HG03575 (cell line): ENCODE data around the gene RDM1.
"Not testable (repeated sequence)": the region's sequence is repeated elsewhere in the genome, so short reads cannot be mapped to it uniquely, and the experiment has no call there.

Experiments
- ATAC-seq: cut with Tn5 transposase; IDR thresholded peaks from one replicate; pipeline ENCODE4 v1.9.1; 2021; ENCODE audit not compliant: unreplicated experiment, insufficient number of reproducible peaks, low FRiP score; ENCODE audit errors: extremely low read depth

The RDM1 gene

DNA sequence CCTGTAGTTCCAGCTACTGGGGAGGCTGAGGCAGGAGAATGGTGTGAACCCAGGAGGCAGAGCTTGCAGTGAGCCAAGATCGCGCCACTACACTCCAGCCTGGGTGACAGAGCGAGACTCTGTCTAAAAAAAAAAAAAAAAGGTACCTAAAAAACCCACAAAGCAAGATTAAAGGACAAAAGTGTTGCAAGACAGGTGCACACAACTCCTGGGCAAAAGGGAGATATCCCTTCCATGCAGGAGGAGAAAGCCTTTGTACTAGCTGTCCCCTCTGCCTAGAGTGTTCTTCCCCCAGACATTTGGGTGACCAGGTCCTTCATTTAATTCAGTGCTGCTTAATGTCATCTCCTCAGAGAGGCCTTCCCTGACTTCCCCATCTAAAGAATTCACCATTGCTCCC lies 7.9 kb upstream of the RDM1 start:
- not testable (repeated sequence) for ATAC-seq

- ATAC-seq: no peak
These were observed 5.5 kb upstream of the RDM1 start for GRCh38 chr17:35936063-35936462.

GRCh38 chr17:35934760-35935159 lies 4.2 kb upstream of the RDM1 start:
- no peak for ATAC-seq

GRCh38 chr17:35932586-35932985 lies 2.0 kb upstream of the RDM1 start:
- no peak for ATAC-seq

DNA sequence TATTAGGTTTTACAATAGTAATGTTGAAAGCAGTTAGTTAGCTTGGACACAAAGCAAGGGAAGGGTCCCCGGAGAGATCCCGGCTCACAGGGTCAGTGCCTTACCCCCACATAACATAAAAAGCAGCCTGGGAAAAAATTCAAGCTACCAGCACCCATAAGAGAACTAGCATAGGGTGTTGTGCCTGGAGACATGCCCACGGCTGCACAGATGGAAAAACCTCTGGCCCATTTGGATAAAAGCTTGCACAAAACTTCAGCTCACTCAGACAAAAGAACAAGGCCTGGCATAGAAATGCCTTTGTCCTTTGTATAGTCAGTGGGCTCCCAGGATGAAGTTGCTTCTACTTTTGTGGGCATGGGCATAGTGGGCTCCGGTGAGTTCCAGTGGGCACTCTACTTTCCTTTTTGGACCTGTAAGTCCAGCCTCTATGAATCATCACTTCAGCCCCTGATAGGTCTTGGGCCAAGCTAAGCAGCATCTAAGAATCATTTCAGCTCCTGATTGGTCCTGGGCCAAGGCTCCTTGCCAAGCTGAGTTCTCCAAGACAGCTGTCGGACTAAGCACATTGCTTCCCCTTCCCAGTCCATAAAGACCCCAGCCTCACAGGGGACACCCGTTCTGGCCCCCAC lies 1.3 kb upstream of the RDM1 start:
- ATAC-seq: no peak

- ATAC-seq: no peak
These were observed 2.9 kb downstream of the RDM1 start for GRCh38 chr17:35927714-35928113.

DNA sequence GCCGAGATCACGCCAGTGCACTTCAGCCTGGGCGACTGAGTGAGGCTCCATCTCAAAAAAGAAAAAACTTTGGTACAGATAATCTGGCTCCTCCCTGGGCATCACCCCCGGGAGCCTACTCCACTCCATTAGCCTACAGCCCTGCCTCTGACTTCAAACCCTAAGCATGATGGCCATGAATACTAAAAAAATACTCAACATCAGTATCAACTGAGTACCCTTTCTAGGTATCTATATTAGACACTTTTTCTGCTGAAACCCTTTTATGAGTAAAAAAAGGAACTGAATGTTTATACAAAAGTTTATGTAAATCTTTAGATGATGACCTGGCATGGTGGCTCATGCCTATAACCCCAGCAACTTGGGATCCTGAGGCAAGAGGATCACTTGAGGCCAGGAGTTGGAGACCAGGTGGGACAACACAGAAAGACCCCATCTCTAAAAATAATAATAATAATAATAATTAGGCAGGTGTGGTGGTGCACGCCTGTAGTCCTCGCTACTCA lies 6.9 kb downstream of the RDM1 start:
- ATAC-seq: no peak

- no peak for ATAC-seq
These were observed 10.3 kb downstream of the RDM1 start for GRCh38 chr17:35920229-35920628.

DNA sequence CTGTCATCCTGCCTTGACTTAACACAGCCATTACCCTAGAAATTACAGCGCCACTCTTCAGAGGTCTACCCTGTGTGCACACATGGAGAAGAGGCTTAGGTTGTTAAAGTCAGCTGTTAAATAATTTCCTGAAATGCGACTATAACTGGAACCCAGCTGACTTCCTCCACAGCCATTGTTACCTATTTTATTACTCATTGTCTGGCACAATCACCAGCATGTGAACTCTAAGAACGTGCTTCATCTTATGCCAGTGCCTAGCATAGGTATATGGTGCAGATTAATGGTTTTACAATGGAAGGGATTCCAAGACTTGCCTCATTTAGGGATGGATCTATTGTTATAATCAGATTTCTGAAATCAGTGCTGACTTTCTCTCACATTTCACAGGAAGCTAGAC lies 11.9 kb downstream of the RDM1 start:
- no peak for ATAC-seq

GRCh38 chr17:35917519-35918213 lies 12.9 kb downstream of the RDM1 start:
- ATAC-seq: no peak

DNA sequence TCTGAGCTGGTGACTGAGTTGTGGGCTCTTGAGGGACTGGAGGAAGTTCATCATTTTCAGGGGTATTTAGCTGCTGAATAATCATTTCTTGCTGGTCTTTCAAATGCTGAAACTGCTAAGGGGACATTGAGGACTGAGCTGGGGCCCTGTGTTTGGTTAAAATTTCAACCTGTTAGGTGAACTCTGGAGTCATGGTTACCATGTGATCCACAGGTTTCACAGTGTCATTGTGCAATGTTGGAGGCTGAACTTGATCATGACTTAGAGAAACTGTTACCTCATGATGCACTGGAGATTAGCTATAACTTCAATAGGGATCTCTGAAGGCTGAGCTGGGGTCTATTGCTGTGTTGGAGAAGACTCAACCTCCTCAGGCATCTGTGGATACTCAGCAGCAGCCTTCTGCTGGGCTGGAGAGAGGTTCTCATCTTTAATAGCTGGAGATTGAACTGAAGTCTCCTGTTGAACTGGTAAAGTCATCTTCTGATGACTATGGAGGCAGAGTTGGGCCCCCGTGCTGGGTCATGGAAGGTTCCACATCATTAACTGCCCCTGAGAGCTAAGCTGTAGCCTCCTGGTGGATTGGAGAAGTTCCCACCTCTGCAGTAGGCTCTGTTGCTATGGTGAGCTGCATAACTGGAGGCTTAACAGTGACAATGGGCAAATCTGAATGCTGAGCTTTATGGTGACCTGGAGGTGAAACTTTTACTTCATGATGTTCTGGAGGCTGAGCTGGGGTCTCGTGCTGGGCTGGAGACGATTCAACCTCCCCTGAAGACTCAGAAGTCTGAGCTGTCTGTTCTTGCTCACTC lies 15.2 kb downstream of the RDM1 start:
- ATAC-seq: no peak

GRCh38 chr17:35914354-35914753 lies 16.2 kb downstream of the RDM1 start:
- ATAC-seq: no peak

DNA sequence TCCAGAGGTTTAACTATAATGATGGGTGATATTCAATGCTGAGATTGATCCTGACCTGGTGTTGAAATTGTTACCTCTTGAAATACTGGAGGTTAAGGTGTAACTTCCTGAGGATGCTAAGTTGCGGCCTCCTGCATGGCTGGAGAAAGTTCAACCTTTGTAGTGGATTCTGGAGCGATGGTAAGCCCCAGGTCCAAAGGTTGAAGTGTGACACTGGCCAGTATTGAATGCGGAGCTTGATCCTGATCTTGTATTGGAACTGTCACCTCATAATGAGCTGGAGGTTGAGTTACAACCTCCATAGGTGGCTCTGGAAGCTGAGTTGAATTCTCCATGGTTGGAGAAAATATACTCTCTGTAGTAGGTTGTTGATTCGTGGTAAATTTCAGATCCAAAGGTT lies 17.0 kb downstream of the RDM1 start:
- no peak for ATAC-seq

DNA sequence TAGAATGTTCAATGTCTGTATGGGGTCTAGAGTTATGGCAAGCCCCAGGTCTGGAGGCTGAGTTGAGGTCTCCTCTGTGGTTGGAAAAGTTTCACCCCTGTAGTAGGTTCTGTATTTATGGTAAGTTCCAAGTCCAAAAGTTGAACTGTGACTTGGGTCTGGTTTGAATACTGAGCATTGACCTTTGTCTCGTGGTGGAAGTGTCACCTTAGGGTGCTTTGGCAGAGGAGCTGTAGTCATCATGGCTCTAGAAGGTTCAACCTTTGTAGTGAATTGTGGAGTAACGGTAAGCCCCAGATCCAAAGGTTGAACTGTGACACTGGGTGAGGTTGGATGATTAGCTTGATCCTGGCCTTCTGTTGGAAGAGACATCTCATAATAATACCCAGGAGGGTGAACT lies 17.6 kb downstream of the RDM1 start:
- ATAC-seq: no peak

GRCh38 chr17:35912339-35912912 lies 18.1 kb downstream of the RDM1 start:
- no peak for ATAC-seq

GRCh38 chr17:35909408-35909807 lies 21.2 kb downstream of the RDM1 start:
- ATAC-seq: no peak

DNA sequence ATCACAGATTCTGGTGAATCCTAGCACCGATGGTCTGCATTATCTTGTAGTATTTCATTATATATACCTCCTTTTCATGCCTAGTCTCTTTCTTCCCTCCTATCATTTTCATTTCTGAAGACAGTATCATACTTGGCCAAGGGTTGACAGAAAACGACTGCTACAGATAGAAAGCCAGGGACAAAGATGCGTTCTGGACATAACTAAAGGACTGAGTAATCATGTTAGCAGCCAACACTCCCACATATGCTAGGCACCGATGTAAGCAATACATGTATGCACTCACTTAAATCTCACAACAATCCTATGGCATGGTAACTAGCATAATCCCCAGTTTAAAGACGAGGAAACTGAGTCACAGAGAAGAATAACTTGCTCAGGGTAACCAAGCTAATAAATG lies 22.9 kb downstream of the RDM1 start:
- ATAC-seq: no peak

- ATAC-seq: no peak
These were observed 23.5 kb downstream of the RDM1 start for GRCh38 chr17:35906926-35907637.
